Mucosa of gallbladder (tissue), 1 donor: ENCODE results near the gene CFAP73. TPM values are rescaled to one million over a fixed set of nuclear protein-coding genes. Genes with fewer than 3 reads are reported as not detected.
"Not testable (repeated sequence)": the region's sequence is repeated elsewhere in the genome, so short reads cannot be mapped to it uniquely, and the experiment has no call there.

Source experiments
- DNase-seq: peaks from one replicate; pipeline ENCODE4 v3.0.0-alpha.2; 2020; ENCODE audit warnings: low spot score
- total RNA-seq: library from RNA; stranded (reverse); gene quantifications from one replicate; pipeline ENCODE4 v1.2.1, GENCODE V29; 2021
- donor health status: DM: no; HTN: no; CAD: no.

The CFAP73 gene
- total RNA-seq, 1 donor from 2014 or later: not detected

- not testable (repeated sequence) for DNase-seq
These were observed 7.8 kb upstream of the CFAP73 start for GRCh38 chr12:113141716-113142115.

- peak; percentile 35 for DNase-seq
These were observed 7.2 kb upstream of the CFAP73 start for GRCh38 chr12:113142173-113142885.

- no peak for DNase-seq
These were observed 6.6 kb upstream of the CFAP73 start for GRCh38 chr12:113142886-113143332.

DNA sequence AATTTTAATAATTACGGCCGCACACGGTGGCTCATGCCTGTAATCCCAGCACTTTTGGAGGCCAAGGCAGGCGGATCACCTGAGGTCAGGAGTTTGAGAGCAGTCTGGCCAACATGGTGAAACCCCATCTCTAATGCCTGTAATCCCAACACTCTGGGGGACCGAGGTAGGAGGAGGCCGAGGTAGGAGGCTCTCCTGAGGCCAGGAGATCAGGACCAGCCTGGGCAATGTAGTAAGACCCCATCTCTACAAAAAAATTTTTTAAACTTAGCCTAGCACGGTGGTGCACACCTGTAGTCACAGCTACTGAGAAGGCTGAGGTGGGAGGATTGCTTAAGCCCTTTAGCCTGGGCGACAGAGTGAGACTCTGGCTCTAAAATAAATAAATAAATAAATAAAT lies 5.6 kb upstream of the CFAP73 start:
- no peak for DNase-seq

GRCh38 chr12:113144806-113145205 lies 4.7 kb upstream of the CFAP73 start:
- no peak for DNase-seq

- no peak for DNase-seq
These were observed 3.6 kb upstream of the CFAP73 start for GRCh38 chr12:113145720-113146551.

DNA sequence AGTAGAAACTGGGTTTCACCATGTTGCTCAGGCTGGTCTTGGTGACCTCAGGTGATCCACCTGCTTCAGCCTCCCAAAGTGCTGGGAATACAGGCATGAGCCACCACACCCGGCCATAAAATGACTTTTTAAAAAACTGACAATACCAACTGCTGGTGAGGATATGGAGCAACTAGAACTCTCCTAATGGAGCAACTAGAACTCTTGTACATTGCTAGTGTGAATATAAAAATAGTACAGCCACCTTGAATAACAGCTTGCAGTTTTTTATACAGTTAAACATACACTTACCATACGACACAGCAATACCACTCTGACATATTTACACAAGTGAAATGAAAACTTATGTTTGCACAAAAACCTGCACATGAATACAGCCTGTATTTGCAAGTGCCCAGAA lies 2.5 kb upstream of the CFAP73 start:
- no peak for DNase-seq

DNA sequence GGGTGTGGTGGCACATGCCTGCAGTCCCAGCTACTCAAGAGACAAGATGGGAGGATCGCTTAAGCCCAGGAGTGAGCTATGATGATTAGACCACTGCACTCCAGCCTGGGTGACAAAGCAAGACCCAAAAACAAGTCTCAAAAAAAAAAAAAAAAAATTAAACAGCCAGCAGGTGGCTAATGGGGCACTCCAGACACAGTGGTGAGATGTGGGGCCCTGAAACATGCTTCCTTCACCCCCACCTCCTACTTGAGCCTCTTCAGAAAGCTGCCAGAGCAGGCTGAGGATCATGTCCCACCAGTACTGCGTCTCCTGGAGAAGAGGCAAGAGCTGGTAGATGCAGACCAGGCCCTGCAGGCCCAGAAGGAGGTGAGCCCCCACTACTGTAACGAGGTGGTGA lies 2.1 kb downstream of the CFAP73 start:
- no peak for DNase-seq

GRCh38 chr12:113152196-113152834 lies 2.8 kb downstream of the CFAP73 start:
- no peak for DNase-seq

- peak; percentile 69 for DNase-seq
These were observed 3.6 kb downstream of the CFAP73 start for GRCh38 chr12:113152835-113153814.

GRCh38 chr12:113154351-113154973 lies 4.9 kb downstream of the CFAP73 start:
- DNase-seq: no peak

- DNase-seq: no peak
These were observed 5.5 kb downstream of the CFAP73 start for GRCh38 chr12:113155060-113155459.

DNA sequence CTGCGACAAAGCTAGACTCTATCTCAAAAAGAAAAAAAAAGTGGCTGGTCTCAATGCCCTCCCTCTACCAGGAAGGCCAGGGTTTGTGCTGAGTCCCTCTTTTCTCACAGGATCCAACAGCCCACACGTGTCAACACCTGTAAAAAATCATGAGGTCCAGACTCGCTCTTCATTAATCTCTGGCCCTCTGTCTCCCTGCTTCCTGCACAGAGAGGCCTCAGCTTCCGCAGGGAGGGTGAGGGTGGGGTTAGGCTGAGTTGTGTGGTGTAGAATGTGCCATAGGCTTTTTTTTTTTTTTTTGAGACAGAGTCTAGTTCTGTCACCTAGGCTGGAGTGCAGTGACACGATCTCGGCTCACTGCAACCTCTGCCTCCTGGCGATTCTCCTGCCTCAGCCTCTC lies 6.1 kb downstream of the CFAP73 start:
- no peak for DNase-seq

DNA sequence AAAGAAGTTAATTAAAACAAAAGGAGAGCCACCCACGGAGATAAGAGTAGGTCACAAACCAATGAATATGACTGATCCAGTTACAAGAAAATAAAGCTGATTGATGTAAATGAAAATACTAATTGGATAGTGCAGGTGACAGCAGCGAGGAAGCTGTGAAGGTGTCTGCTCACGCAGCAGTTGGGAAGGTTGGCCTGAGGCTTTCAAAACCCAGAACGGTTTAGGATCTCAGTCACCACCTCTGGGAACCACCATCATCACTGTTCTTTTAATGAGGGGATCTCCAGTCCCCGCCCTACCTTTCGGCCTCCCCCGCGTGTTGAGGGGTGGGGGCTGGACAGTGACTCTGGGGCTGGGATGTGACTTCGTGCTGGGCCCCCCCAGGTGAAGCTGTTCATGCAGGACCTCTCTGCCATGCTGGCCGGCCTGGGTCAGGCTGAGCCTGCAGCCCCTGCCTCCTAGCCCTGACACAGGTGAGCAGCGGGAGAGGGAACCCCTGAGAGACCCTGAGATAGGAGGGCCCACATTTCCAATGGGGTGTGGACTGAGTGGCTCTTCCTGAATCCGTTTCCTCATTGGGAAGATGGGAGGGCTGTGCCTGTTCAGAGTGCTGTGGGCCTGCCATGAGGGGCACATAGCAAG lies 7.8 kb downstream of the CFAP73 start:
- no peak for DNase-seq

DNA sequence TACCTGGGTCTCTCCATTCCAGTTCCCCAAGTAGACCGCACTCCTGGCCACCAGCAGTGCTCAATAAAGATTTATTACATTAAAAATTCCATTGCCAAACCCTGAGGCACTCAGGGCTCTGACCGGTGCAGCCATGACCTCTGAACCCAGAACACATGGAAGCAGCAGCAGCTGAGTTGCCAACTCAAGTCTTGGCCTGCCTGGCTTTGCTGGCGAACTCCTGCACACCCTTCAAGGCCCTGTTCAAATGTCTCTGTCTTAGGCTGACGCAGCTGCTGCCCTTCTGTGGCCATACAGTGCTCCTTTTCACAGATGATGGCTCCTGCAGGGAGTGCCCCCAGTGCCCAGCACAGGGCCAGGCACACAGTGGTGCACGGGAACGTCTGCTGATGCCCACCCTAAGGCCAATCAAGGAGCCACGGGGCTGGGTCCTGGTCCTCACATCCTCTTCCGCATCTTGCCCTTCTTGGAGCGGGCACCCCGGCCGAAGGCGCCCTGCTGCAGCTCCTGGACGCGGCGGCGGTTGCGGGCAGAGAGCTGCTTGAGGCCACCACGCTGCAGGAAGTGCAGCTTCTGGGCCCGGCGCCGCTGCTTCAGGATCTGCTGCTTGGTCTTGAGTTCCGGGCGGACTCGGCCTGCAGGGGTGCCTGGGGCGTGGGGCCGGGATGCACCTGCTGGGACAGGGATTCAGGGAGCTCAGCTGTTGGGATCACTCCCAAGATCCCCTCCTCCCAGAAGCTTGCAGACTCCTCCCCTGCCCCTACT lies 9.1 kb downstream of the CFAP73 start:
- DNase-seq: no peak

- DNase-seq: no peak
These were observed 10.4 kb downstream of the CFAP73 start for GRCh38 chr12:113159937-113160336.

DNA sequence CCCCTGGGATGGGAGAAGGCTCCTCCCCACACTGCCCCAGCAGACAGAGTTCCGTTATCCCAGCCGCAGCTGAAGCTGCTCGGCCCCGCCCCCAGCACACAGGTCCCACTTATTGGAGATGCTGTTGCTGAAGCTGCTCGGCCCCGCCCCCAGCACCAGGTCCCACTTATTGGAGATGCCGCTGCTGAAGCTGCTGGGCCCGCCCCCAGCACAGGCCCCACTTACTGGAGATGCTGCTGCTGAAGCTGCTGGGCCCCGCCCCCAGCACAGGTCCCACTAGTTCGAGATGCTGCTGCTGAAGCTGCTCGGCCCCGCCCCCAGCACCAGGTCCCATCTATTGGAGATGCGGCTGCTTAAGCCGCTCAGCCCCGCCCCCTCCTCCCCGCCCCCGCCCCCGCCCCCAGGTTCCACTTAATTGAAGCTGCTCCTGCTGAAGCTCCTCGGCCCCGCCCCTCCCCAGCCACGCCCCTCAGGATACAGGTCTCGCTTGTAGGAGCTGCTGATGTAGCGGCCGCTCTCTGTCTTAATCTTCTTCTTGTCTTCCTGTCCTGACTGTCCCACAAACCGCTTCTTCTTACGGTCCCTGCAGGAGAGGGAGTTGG lies 12.0 kb downstream of the CFAP73 start:
- no peak for DNase-seq

DNA sequence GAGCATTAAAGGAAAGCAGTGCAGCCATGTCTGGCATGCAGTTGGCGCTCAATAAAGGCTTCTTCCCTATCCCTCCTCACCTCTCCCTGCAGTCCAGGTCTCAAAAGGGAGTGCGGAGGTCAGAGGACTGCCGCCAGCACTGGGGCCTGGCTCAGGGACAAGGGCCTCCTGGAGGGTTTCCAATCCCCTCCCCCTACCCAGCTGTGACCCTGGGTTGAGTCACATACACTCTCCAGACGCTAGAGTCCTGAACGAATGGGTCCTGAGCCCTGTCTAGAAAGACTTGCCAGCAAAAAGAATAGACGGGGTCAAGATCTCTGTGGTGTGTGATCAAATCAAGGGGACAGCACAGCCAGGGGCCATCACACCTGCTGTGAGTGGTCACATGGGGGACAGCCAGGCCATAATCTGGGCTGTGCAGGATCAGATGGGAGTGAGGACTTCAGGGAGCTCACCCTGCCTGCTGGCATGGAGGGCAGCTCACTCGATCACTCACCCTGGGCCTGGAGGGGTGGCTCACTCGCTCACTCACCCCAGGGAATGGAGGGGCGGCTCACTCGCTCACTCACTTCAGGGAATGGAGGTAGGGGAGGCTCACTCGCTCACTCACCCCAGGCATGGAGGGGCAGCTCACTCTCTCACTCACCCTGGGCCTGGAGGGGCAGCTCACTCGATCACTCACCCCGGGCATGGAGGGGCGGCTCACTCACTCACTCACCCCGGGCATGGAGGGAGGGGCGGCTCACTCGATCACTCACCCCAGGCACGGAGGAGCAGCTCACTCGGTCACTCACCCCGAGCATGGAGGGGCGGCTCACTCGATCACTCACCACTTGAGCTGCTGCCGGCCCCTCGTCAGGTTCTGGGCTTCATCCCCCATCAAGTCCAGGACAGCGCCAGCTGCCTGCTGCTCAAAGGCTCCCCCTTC lies 12.8 kb downstream of the CFAP73 start:
- no peak for DNase-seq
